Neural cell (in vitro differentiated cells): ENCODE results near the gene CSMD2.

Source experiments
- POLR2AphosphoS5 ChIP-seq: IDR thresholded peaks from 2 replicates; pipeline ENCODE4 v1.6.1; 2012
- RAD21 ChIP-seq: fragments of 450-650 bp; conservative IDR thresholded peaks from 2 replicates; pipeline ENCODE4 v1.6.1; 2014; ENCODE audit warnings: antibody characterized with exemption, mild to moderate bottlenecking, moderate library complexity
- TAF1 ChIP-seq: IDR thresholded peaks from 2 replicates; pipeline ENCODE4 v1.6.1; 2012; ENCODE audit warnings: low read depth
- TF ChIP-seq, protein P1 (sequence below): fragments of 450-650 bp; IDR thresholded peaks from 2 replicates; pipeline ENCODE4 v1.5.1; 2014; ENCODE audit warnings: antibody characterized with exemption, mild to moderate bottlenecking, moderate library complexity; ENCODE audit not compliant: poor library complexity, severe bottlenecking
- TF ChIP-seq, protein P2 (sequence below): IDR thresholded peaks from 2 replicates; pipeline ENCODE4 v1.6.1; 2012; ENCODE audit warnings: borderline replicate concordance

DNA sequence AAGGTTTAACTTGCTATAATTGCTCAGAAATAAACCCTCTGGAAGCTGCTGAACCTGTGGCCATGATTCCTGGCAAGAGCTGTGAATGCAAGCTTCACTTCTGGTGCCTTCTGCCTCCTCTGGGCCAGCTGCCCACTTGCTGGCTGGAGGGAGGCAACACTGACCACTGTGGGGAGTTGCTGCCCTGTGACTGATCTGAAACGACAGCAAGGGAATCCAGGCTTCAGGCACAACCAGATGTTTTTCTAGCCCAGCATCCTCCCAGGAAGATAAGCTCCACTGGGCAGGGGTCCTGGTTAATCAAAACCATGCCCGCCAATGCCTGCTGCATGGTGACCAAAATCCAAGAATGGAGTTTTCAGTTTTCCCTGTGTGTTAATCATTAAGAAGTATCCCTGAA lies 481.1 kb downstream of the CSMD2 start:
- TF ChIP-seq, protein P1, sequence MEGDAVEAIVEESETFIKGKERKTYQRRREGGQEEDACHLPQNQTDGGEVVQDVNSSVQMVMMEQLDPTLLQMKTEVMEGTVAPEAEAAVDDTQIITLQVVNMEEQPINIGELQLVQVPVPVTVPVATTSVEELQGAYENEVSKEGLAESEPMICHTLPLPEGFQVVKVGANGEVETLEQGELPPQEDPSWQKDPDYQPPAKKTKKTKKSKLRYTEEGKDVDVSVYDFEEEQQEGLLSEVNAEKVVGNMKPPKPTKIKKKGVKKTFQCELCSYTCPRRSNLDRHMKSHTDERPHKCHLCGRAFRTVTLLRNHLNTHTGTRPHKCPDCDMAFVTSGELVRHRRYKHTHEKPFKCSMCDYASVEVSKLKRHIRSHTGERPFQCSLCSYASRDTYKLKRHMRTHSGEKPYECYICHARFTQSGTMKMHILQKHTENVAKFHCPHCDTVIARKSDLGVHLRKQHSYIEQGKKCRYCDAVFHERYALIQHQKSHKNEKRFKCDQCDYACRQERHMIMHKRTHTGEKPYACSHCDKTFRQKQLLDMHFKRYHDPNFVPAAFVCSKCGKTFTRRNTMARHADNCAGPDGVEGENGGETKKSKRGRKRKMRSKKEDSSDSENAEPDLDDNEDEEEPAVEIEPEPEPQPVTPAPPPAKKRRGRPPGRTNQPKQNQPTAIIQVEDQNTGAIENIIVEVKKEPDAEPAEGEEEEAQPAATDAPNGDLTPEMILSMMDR, result no peak
- no peak for TF ChIP-seq POLR2AphosphoS5
- TF ChIP-seq, protein P2, sequence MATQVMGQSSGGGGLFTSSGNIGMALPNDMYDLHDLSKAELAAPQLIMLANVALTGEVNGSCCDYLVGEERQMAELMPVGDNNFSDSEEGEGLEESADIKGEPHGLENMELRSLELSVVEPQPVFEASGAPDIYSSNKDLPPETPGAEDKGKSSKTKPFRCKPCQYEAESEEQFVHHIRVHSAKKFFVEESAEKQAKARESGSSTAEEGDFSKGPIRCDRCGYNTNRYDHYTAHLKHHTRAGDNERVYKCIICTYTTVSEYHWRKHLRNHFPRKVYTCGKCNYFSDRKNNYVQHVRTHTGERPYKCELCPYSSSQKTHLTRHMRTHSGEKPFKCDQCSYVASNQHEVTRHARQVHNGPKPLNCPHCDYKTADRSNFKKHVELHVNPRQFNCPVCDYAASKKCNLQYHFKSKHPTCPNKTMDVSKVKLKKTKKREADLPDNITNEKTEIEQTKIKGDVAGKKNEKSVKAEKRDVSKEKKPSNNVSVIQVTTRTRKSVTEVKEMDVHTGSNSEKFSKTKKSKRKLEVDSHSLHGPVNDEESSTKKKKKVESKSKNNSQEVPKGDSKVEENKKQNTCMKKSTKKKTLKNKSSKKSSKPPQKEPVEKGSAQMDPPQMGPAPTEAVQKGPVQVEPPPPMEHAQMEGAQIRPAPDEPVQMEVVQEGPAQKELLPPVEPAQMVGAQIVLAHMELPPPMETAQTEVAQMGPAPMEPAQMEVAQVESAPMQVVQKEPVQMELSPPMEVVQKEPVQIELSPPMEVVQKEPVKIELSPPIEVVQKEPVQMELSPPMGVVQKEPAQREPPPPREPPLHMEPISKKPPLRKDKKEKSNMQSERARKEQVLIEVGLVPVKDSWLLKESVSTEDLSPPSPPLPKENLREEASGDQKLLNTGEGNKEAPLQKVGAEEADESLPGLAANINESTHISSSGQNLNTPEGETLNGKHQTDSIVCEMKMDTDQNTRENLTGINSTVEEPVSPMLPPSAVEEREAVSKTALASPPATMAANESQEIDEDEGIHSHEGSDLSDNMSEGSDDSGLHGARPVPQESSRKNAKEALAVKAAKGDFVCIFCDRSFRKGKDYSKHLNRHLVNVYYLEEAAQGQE, result no peak
- no peak for TF ChIP-seq TAF1
- TF ChIP-seq RAD21, result no peak
